ENCODE data around the gene TDRD6.

Gene TDRD6

GRCh38 chr6:46730921-46731461 is 43.3 kb downstream of the TDRD6 start:
- no peak for DNase-seq (ENCODE audit: low read depth)
- H3K4me3 ChIP-seq (ENCODE audit: low read depth, low read length), result no peak overlapping the region
- TF ChIP-seq CTCF (IDR thresholded peaks at IDR 0.05; ENCODE audit: low read depth, low read length, missing control alignments), result no peak

GRCh38 chr6:46733341-46733801 is 45.7 kb downstream of the TDRD6 start:
- DNase-seq (ENCODE audit: low read depth), result no peak
- H3K4me3 ChIP-seq (ENCODE audit: low read depth, low read length), result no peak overlapping the region
- TF ChIP-seq CTCF (IDR thresholded peaks at IDR 0.05; ENCODE audit: low read depth, low read length, missing control alignments), result no peak

GRCh38 chr6:46734867-46735719 is 47.4 kb downstream of the TDRD6 start, which contains the start of gene PLA2G7:
TSS of gene PLA2G7 (minus strand) at chr6:46735375. CDS start at chr6:46722891, 12,484 bp downstream.
- DNase-seq (ENCODE audit: low read depth), result no peak
- H3K4me3 ChIP-seq (ENCODE audit: low read depth, low read length), result no peak within 1 kb of the TSS
- no peak for TF ChIP-seq CTCF (IDR thresholded peaks at IDR 0.05; ENCODE audit: low read depth, low read length, missing control alignments)

GRCh38 chr6:46735720-46736031 is 48.0 kb downstream of the TDRD6 start:
- H3K4me3 ChIP-seq (ENCODE audit: low read depth, low read length), result no peak overlapping the region
- TF ChIP-seq CTCF (IDR thresholded peaks at IDR 0.05; ENCODE audit: low read depth, low read length, missing control alignments), result no peak
- no peak for DNase-seq (ENCODE audit: low read depth)

GRCh38 chr6:46736906-46737305 is 49.2 kb downstream of the TDRD6 start:
- TF ChIP-seq CTCF (IDR thresholded peaks at IDR 0.05; ENCODE audit: low read depth, low read length, missing control alignments), result no peak
- no peak overlapping the region for H3K4me3 ChIP-seq (ENCODE audit: low read depth, low read length)
- DNase-seq (ENCODE audit: low read depth), result no peak

- no peak for DNase-seq (ENCODE audit: low read depth)
- H3K4me3 ChIP-seq (ENCODE audit: low read depth, low read length), result no peak overlapping the region
- TF ChIP-seq CTCF (IDR thresholded peaks at IDR 0.05; ENCODE audit: low read depth, low read length, missing control alignments), result no peak
These were observed 53.8 kb downstream of the TDRD6 start for GRCh38 chr6:46741482-46741881.
